ENCODE measurements around the gene LRP6.

Gene LRP6

DNA sequence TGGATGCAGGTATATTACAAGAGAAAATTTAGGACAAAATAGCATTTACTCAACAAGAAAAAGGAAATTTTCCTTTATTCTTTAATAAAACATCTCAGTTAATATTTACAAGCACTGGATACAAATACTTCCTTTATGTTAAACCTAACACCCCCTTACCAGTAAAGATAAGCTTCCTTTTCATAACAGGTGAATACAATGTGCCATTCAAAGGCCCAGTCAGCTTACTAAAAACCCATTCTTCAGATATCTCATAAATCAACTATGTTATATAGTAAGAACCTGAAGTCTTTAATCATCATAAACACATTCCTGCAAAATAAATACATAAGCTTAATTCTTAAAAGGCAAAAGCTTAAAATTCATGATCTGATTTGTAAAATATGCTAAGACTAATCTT is 52.6 kb downstream of the LRP6 start:
- no peak for DNase-seq

- no peak for DNase-seq
These were observed 54.1 kb downstream of the LRP6 start for GRCh38 chr12:12212769-12213168.

GRCh38 chr12:12210983-12211382 is 55.9 kb downstream of the LRP6 start:
- peak; percentile 3 for DNase-seq

GRCh38 chr12:12210416-12210815 is 56.4 kb downstream of the LRP6 start:
- no peak for DNase-seq

- no peak for DNase-seq
These were observed 57.2 kb downstream of the LRP6 start for GRCh38 chr12:12209675-12210074.

- DNase-seq, result no peak
These were observed 57.8 kb downstream of the LRP6 start for GRCh38 chr12:12209043-12209442.

DNA sequence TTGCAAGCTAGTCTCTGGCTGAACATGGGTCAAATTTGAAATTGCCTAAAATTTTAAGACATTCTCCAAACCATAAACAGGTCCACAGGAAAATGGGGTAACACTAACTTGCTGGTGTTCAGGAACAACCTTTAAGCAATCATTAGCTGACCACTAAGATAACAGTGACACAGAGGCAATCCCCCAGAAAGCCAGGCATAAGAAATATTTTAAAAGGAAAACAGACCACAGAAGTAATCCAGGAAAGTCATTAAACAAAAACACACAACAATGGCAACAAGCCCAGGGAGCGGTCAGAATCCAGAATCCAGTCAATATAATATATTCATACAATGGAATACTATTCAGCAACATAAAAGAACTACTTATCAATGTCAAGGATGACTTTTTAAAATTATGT is 59.1 kb downstream of the LRP6 start:
- DNase-seq, result no peak

GRCh38 chr12:12206776-12207388 is 60.0 kb downstream of the LRP6 start:
- no peak for DNase-seq

- DNase-seq, result no peak
These were observed 64.1 kb downstream of the LRP6 start for GRCh38 chr12:12202747-12203146.

DNA sequence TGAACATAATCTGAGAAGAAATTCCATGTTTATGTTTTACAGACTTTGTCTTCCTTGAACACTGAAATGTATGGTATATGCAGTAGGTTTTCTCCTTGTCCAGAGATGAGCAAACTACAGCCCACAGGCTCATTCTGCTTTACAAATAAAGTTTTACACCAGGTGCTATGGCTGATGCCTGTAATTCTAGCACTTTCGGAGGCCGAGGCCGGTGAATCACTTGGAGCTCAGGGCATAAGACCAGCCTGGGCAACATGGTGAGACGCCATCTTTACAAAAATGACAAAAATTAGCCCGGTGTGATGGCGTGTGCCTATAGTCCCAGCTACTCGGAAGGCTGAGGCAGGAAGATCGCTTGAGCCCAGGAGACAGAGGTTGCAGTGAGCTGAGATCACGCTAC is 64.7 kb downstream of the LRP6 start:
- DNase-seq, result no peak

DNA sequence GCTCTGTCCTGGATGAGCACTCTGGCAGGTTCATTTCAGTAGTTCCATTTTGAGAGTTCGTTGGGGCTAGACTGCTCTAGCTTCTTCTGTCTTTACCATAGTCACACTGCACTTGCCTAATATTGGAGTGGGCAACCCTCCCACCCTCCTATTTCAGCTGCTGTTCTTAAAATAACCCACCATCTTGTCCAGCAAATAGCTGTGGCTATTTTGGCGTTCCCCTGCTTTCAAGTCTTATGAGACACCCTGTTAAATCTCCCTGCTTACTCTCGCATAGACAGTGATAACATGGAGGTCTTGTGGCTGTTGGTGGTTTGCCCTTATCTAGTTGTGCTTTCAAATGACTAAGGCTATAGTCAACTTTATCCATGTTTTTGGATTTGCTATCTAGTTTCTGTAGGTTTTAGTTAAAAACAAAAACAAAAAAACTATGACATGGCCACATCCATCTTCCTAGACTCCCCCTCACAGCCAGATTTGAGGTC is 65.5 kb downstream of the LRP6 start:
- DNase-seq, result no peak

- no peak for DNase-seq
These were observed 66.5 kb downstream of the LRP6 start for GRCh38 chr12:12200363-12200762.

DNA sequence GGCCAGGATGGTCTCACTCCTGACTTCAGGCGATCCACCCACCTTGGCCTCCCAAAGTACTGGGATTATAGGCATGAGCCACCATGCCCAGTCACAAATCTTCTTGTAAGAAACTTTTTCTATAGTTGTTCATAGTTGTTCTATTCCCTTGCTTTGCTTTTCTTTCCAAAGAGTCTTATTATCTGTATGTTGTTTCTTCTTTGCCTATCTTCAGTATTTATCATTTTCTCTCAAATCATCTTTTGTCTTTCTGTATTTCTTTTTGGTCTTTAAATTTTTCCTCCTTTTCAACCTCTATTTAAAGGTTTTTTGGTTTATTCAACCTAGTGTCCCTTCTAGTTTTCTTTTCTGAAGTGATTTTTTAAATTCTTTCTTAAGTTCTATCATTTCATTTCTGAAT is 68.7 kb downstream of the LRP6 start:
- DNase-seq, result no peak

DNA sequence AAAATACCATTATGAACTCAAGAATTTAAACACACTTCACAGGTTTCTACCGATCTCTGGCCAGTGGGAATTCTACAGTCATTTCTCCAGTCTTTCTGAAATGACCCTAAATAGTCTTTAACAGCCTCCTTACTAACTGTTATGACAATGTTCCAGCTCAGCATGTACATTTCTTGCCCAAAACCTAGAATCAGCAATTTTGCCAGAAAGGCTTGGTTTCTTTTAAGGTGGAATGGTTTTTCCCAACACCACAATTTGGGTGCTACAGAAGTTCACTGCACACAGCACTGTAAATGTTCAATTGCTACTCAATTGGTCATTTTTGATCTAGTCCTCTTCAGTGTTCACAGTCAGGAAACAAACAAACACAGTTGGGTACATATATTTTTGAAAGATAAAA is 69.7 kb downstream of the LRP6 start:
- no peak for DNase-seq

GRCh38 chr12:12195516-12195915 is 71.3 kb downstream of the LRP6 start:
- no peak for DNase-seq

GRCh38 chr12:12195081-12195480 is 71.8 kb downstream of the LRP6 start:
- DNase-seq, result no peak

GRCh38 chr12:12194206-12194605 is 72.6 kb downstream of the LRP6 start:
- DNase-seq, result no peak

GRCh38 chr12:12191008-12191407 is 75.8 kb downstream of the LRP6 start:
- no peak for DNase-seq

GRCh38 chr12:12190087-12190809 is 76.6 kb downstream of the LRP6 start:
- DNase-seq, result no peak

- DNase-seq, result no peak
These were observed 81.4 kb downstream of the LRP6 start for GRCh38 chr12:12185414-12185813.

DNA sequence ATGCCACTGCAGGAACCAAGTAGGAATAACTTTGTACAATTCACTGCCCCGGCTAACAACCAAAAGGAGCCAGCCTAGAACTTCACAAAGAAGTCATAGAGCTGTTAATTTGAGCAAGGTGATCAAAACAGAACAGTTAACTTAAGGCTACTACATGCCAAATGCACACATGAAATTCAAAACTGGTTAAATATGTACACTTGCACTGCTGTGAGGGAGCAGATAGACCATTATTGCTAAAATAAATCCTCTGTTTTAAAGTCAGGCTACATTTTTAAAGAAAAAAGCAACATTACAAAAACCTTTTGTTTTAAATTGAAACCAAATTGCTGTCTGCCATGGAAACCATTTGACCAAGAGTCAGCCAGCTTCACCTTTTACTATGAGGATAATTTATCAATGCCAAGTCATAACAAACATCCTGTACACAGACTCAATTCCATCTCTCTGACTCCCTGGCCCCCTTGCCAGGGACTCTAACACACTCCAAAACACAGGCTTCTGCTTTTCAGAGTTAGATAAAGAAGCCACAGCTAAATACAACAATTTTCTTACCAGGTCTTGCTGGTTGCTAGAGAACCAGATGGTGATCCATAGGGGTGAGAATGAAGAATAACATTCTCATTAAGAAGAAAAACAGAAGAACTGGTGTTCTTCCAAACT is 84.0 kb downstream of the LRP6 start:
- no peak for DNase-seq

DNA sequence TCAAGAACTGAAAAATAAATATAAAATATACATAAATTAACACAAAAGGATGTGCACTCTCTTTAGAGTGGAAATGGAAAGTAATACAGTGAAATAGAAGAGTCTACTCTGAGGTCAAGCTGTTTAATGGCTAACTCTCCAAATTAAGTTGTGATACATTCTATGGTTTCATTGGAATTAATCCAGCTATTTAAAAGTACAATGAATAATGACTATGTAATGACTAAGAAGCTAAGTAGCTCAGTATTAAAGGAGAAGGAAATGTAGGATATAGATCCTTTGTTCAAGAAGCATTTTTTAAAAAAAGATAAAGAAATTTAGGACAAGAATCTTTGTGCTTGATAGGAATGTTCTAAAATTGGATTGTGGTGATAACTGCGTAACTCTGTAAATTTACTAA is 85.3 kb downstream of the LRP6 start:
- DNase-seq, result no peak

- DNase-seq, result no peak
These were observed 86.3 kb downstream of the LRP6 start for GRCh38 chr12:12180575-12180974.

DNA sequence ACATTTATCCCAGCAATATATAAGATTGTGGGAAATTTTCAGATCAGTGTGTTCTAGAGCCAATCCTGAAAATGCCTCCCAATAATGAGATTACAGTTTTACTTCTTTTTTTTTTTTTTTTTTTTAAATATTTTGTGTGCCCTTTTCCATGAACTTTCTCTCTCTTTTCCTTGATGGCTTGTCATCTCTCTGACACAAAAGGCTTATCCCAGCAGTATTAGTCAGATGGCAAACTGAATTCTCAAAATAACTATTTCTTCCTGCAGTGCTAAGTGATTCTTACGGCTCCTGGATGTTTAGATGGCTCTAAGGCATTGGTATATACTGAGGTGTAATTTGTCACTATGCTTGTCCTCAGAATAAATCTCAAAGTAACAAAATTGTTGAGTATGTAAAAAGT is 86.7 kb downstream of the LRP6 start:
- no peak for DNase-seq

Data from T-helper 9 cell (primary cell).